Natural killer cell treated with Interleukin-12 subunit alpha and Interleukin-12 subunit beta and Interleukin-15 and Interleukin-18, amount 100 ng/mL, for 72 hours (primary cell): Measurements from ENCODE around the gene TASP1. TPM values are rescaled to one million over a fixed set of nuclear protein-coding genes. Genes with fewer than 3 reads are reported as not detected.

Source experiments
- ATAC-seq, 2 donors: fragments of 150-1000 bp; cut with Tn5 transposase in 1 of 2; sonication (Bioruptor Pico), chemical (Tn5 transposase) in 1 of 2; 2 replicates each; pipeline ENCODE4 v1.10.0; 2021
- DNase-seq: peaks from one replicate; pipeline ENCODE4 v3.0.0; 2022; ENCODE audit warnings: low spot score
- H3K27ac Mint-ChIP-seq, 2 donors: 1 replicate in 1 of 2; 2 replicates in 1 of 2; pipeline ENCODE4 v1.8.0; 2022; ENCODE audit warnings: mixed read lengths in 2 of 2, mild to moderate bottlenecking in 1 of 2, moderate library complexity in 1 of 2
- H3K27me3 Mint-ChIP-seq, 2 donors: 1 replicate in 1 of 2; 2 replicates in 1 of 2; pipeline ENCODE4 v1.8.0; 2022; ENCODE audit warnings: mixed read lengths in 2 of 2
- H3K36me3 Mint-ChIP-seq: one replicate; pipeline ENCODE4 v1.8.0; 2022; ENCODE audit warnings: mixed read lengths
- H3K4me1 Mint-ChIP-seq, 2 donors: 1 replicate in 1 of 2; 2 replicates in 1 of 2; pipeline ENCODE4 v1.8.0; 2022; ENCODE audit warnings: low read depth in 2 of 2, mixed read lengths in 2 of 2, mild to moderate bottlenecking in 1 of 2
- H3K4me3 Mint-ChIP-seq: one replicate; pipeline ENCODE4 v1.8.0; 2022; ENCODE audit warnings: mixed read lengths
- H3K9me3 Mint-ChIP-seq: 2 replicates; pipeline ENCODE4 v1.8.0; 2022; ENCODE audit warnings: mixed read lengths
- total RNA-seq, 2 donors: library from RNA; stranded (reverse); gene quantifications; one replicate each; pipeline ENCODE4 v1.2.3, GENCODE V29; 2022

Gene TASP1
- total RNA-seq, 2 donors from 2014 or later: 14.9 to 16.3 TPM

- H3K4me3 Mint-ChIP-seq: no peak overlapping the region
- no peak for DNase-seq
Measured at GRCh38 chr20:13355941-13356486, 282.7 kb downstream of the TASP1 start.

GRCh38 chr20:13355411-13355810 lies 283.3 kb downstream of the TASP1 start:
- ATAC-seq: no peak
- Mint-ChIP-seq H3K27ac (no peak overlapping the region), H3K27me3 (peaks cover 0 to 11% of the 10 kb centered on the region in 2 donors), H3K4me1 (no peaks in the 10 kb centered on the region), H3K9me3 (peaks cover 7% of the 10 kb centered on the region), H3K4me3 (no peak overlapping the region), H3K36me3 (no peaks in the 10 kb centered on the region)
- no peak for DNase-seq

More at GRCh38 chr20:13355941-13356486, 282.7 kb downstream of the TASP1 start:
- ATAC-seq: no peak
- no peaks in the 10 kb centered on the region for H3K4me1 Mint-ChIP-seq
- H3K27me3 Mint-ChIP-seq: peaks cover 0 to 11% of the 10 kb centered on the region in 2 donors
- H3K36me3 Mint-ChIP-seq: no peaks in the 10 kb centered on the region
- H3K9me3 Mint-ChIP-seq: peaks cover 10% of the 10 kb centered on the region
- H3K27ac Mint-ChIP-seq: no peak overlapping the region

GRCh38 chr20:13353261-13353945 lies 285.3 kb downstream of the TASP1 start:
- ATAC-seq: no peak
- Mint-ChIP-seq H3K27ac (no peak overlapping the region), H3K4me3 (no peak overlapping the region), H3K9me3 (no peaks in the 10 kb centered on the region), H3K4me1 (no peaks in the 10 kb centered on the region), H3K27me3 (peaks cover 0 to 8% of the 10 kb centered on the region in 2 donors), H3K36me3 (no peaks in the 10 kb centered on the region)
- no peak for DNase-seq

- no peak for ATAC-seq
- H3K36me3 Mint-ChIP-seq: no peaks in the 10 kb centered on the region
Measured at GRCh38 chr20:13349235-13349604, 289.5 kb downstream of the TASP1 start.

GRCh38 chr20:13348311-13349234 lies 290.2 kb downstream of the TASP1 start:
- Mint-ChIP-seq H3K27ac (no peak overlapping the region), H3K36me3 (no peaks in the 10 kb centered on the region), H3K9me3 (peaks cover 5% of the 10 kb centered on the region), H3K27me3 (peaks cover 0 to 2% of the 10 kb centered on the region in 2 donors), H3K4me1 (no peaks in the 10 kb centered on the region), H3K4me3 (no peak overlapping the region)
- ATAC-seq (no peak), DNase-seq (no peak)

More at GRCh38 chr20:13349235-13349604, 289.5 kb downstream of the TASP1 start:
- H3K9me3 Mint-ChIP-seq: peaks cover 1% of the 10 kb centered on the region
- H3K4me1 Mint-ChIP-seq: no peaks in the 10 kb centered on the region
- no peak overlapping the region for H3K4me3 Mint-ChIP-seq
- no peak overlapping the region for H3K27ac Mint-ChIP-seq
- DNase-seq: no peak
- peaks cover 0 to 3% of the 10 kb centered on the region in 2 donors for H3K27me3 Mint-ChIP-seq

- no peak overlapping the region for H3K4me3 Mint-ChIP-seq
- DNase-seq (no peak), ATAC-seq (no peak)
- no peaks in the 10 kb centered on the region for H3K36me3 Mint-ChIP-seq
- peaks cover 0 to 2% of the 10 kb centered on the region in 2 donors for H3K27me3 Mint-ChIP-seq
- H3K27ac Mint-ChIP-seq: no peak overlapping the region
- H3K4me1 Mint-ChIP-seq: no peaks in the 10 kb centered on the region
- peaks cover 5% of the 10 kb centered on the region for H3K9me3 Mint-ChIP-seq
Measured at GRCh38 chr20:13344671-13345070, 294.1 kb downstream of the TASP1 start.

GRCh38 chr20:13342469-13343242 lies 296.1 kb downstream of the TASP1 start:
- no peak for ATAC-seq
- Mint-ChIP-seq H3K36me3 (no peaks in the 10 kb centered on the region), H3K4me1 (no peaks in the 10 kb centered on the region), H3K27ac (no peak overlapping the region), H3K27me3 (peaks cover 0 to 5% of the 10 kb centered on the region in 2 donors), H3K4me3 (no peak overlapping the region), H3K9me3 (peaks cover 5% of the 10 kb centered on the region)
- DNase-seq: no peak

- no peak for DNase-seq
- H3K36me3 Mint-ChIP-seq: no peaks in the 10 kb centered on the region
- H3K27me3 Mint-ChIP-seq: peaks cover 0 to 5% of the 10 kb centered on the region in 2 donors
Measured at GRCh38 chr20:13341737-13342393, 296.9 kb downstream of the TASP1 start.

GRCh38 chr20:13340088-13340487 lies 298.6 kb downstream of the TASP1 start:
- ATAC-seq (no peak), DNase-seq (no peak)
- no peak overlapping the region for H3K27ac Mint-ChIP-seq
- H3K9me3 Mint-ChIP-seq: peaks cover 5% of the 10 kb centered on the region
- no peaks in the 10 kb centered on the region for H3K4me1 Mint-ChIP-seq
- H3K4me3 Mint-ChIP-seq: no peak overlapping the region
- H3K36me3 Mint-ChIP-seq: no peaks in the 10 kb centered on the region
- H3K27me3 Mint-ChIP-seq: peaks cover 0 to 7% of the 10 kb centered on the region in 2 donors

More at GRCh38 chr20:13341737-13342393, 296.9 kb downstream of the TASP1 start:
- H3K4me1 Mint-ChIP-seq: no peaks in the 10 kb centered on the region
- ATAC-seq: peak in 1 of 2 donors; percentile 20
- no peak overlapping the region for H3K27ac Mint-ChIP-seq
- peaks cover 5% of the 10 kb centered on the region for H3K9me3 Mint-ChIP-seq
- H3K4me3 Mint-ChIP-seq: no peak overlapping the region

Other genes with a start within 250 kb of the TASP1 start
- 10 to 100 TPM; 18.2 to 31.7 TPM for gene ESF1, start 146.0 kb upstream of the TASP1 start, total RNA-seq
- gene NDUFAF5, start 146.1 kb upstream of the TASP1 start, total RNA-seq: 10 to 100 TPM; 26.9 to 44.6 TPM